WTC11 (cell line): ENCODE results near the gene MCF2L2. TPM values are rescaled to one million over a fixed set of nuclear protein-coding genes. Genes with fewer than 3 reads are reported as not detected.

Experiments used
- ATAC-seq: fragments of 200-7000 bp; cut with Tn5 transposase; 2 replicates; pipeline ENCODE4 v1.10.0; 2021; ENCODE audit warnings: mild to moderate bottlenecking, moderate library complexity
- CTCF ChIA-PET: fragments of 300-600 bp; sonication (Branson Sonifier 250); formaldehyde crosslinking; loops from one replicate; lab custom pipeline; 2021; ENCODE audit warnings: antibody characterized with exemption; lab: Charles Lee
- POLR2A ChIA-PET: fragments of 350-600 bp; sonication (Branson Sonifier 250); formaldehyde crosslinking; loops from one replicate; lab custom pipeline; 2021; ENCODE audit warnings: antibody characterized with exemption; lab: Charles Lee
- DNase-seq: peaks from one replicate; pipeline ENCODE4 v3.0.0; 2021; ENCODE audit warnings: low spot score
- H3K27ac Mint-ChIP-seq: 2 replicates; pipeline ENCODE4 v1.8.0; 2021; ENCODE audit warnings: mixed read lengths
- H3K27me3 Mint-ChIP-seq: 2 replicates; pipeline ENCODE4 v1.8.0; 2021; ENCODE audit warnings: low read depth, mild to moderate bottlenecking, moderate library complexity, mixed read lengths
- H3K36me3 Mint-ChIP-seq: 2 replicates; pipeline ENCODE4 v1.8.0; 2021; ENCODE audit warnings: mixed read lengths
- H3K4me1 Mint-ChIP-seq: 2 replicates; pipeline ENCODE4 v1.8.0; 2022; ENCODE audit warnings: mixed read lengths
- H3K4me3 Mint-ChIP-seq: 2 replicates; pipeline ENCODE4 v1.8.0; 2021; ENCODE audit warnings: mild to moderate bottlenecking, moderate library complexity, mixed read lengths
- H3K9me3 Mint-ChIP-seq: 2 replicates; pipeline ENCODE4 v1.8.0; 2021; ENCODE audit warnings: mixed read lengths
- ELF4 ChIP-seq: sonication (generic); formaldehyde crosslinking; IDR thresholded peaks from 2 replicates; pipeline ENCODE4 v1.8.1; 2022; ENCODE audit warnings: low read depth, mild to moderate bottlenecking, moderate library complexity, missing genetic modification reagents
- ETV6 ChIP-seq: sonication (generic); formaldehyde crosslinking; IDR thresholded peaks from 2 replicates; pipeline ENCODE4 v1.8.1; 2022; ENCODE audit warnings: mild to moderate bottlenecking, missing genetic modification reagents
- FOXP1 ChIP-seq: sonication (generic); formaldehyde crosslinking; IDR thresholded peaks from 2 replicates; pipeline ENCODE4 v1.8.0; 2022; ENCODE audit warnings: missing genetic modification reagents, mild to moderate bottlenecking, moderate library complexity, borderline replicate concordance
- total RNA-seq: library from RNA; stranded (reverse); gene quantifications from 3 replicates; pipeline ENCODE4 v1.2.3, GENCODE V29; 2021
- TF ChIP-seq, protein P1 (sequence below): sonication (generic); formaldehyde crosslinking; IDR thresholded peaks from 2 replicates; pipeline ENCODE4 v1.8.0; 2023; ENCODE audit warnings: missing genetic modification reagents, mild to moderate bottlenecking, borderline replicate concordance
- TF ChIP-seq, protein P2 (sequence below): sonication (generic); formaldehyde crosslinking; IDR thresholded peaks from 2 replicates; pipeline ENCODE4 v1.8.0; 2022; ENCODE audit warnings: missing genetic modification reagents

MCF2L2 gene
- total RNA-seq, 1 experiment from 2014 or later, result 7.5 TPM

DNA sequence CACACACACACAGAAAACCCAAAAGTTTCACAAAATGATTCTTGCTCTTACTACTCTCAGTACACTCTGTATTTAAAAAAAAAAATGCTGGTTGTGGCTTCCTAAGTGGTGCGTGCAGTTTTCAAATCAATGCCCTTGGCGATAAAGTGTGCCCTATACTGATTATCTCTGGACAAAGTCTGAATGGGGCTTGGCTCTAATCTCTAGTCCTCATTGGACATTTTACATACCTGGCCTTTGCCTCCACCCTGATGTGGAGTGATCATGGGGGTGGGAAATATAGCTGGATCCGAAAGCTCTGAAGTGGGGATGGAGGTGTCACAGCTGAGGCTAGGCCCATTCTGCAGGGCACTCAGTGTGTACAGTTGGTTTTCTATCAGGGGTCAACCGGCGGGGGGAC, 161.3 kb downstream of the MCF2L2 start (continued):
- TF ChIP-seq, protein P1, sequence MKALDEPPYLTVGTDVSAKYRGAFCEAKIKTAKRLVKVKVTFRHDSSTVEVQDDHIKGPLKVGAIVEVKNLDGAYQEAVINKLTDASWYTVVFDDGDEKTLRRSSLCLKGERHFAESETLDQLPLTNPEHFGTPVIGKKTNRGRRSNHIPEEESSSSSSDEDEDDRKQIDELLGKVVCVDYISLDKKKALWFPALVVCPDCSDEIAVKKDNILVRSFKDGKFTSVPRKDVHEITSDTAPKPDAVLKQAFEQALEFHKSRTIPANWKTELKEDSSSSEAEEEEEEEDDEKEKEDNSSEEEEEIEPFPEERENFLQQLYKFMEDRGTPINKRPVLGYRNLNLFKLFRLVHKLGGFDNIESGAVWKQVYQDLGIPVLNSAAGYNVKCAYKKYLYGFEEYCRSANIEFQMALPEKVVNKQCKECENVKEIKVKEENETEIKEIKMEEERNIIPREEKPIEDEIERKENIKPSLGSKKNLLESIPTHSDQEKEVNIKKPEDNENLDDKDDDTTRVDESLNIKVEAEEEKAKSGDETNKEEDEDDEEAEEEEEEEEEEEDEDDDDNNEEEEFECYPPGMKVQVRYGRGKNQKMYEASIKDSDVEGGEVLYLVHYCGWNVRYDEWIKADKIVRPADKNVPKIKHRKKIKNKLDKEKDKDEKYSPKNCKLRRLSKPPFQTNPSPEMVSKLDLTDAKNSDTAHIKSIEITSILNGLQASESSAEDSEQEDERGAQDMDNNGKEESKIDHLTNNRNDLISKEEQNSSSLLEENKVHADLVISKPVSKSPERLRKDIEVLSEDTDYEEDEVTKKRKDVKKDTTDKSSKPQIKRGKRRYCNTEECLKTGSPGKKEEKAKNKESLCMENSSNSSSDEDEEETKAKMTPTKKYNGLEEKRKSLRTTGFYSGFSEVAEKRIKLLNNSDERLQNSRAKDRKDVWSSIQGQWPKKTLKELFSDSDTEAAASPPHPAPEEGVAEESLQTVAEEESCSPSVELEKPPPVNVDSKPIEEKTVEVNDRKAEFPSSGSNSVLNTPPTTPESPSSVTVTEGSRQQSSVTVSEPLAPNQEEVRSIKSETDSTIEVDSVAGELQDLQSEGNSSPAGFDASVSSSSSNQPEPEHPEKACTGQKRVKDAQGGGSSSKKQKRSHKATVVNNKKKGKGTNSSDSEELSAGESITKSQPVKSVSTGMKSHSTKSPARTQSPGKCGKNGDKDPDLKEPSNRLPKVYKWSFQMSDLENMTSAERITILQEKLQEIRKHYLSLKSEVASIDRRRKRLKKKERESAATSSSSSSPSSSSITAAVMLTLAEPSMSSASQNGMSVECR (CRISPR knock-in tag), result no peak
- TF ChIP-seq ETV6 (CRISPR knock-in tag), result no peak
- TF ChIP-seq FOXP1 (CRISPR knock-in tag), result no peak

DNA sequence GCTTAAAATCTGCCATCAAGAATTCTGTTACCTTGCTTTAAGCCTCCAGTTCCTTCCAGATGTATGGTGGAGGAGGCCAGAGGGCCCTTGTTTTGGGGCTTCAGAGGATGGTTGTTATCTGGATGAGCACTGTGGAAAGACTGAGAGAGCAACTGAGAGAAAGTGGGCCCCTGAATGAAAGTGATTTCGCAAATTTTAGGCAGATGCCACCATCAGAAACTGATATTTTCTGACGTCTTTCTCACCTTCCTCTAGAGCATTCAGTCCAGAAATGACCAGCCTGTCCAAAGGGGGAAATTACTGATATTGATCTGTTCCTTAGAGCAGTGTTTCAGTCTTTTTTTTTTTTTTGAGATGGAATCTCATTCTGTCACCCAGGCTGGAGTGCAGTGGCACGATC, 162.0 kb downstream of the MCF2L2 start:
- H3K27me3 Mint-ChIP-seq, result no peaks in the 10 kb centered on the region
- DNase-seq (no peak), ATAC-seq (no peak)
- H3K27ac Mint-ChIP-seq, result no peak overlapping the region
- H3K4me1 Mint-ChIP-seq, result peaks cover 26% of the 10 kb centered on the region
- TF ChIP-seq ELF4 (CRISPR knock-in tag), result no peak
- TF ChIP-seq, all 79 proteins: peak for 0
- H3K9me3 Mint-ChIP-seq, result no peaks in the 10 kb centered on the region
- ChIA-PET CTCF (interaction anchor here (1.5 to 1.9 kb wide), 3 partner anchors 81 to 116 kb away, joined by 7 to 12 read pairs (median 7); no protein-coding TSS in a partner anchor), POLR2A (no interaction called here)
- H3K36me3 Mint-ChIP-seq, result peaks cover 5% of the 10 kb centered on the region
- no peak overlapping the region for H3K4me3 Mint-ChIP-seq

DNA sequence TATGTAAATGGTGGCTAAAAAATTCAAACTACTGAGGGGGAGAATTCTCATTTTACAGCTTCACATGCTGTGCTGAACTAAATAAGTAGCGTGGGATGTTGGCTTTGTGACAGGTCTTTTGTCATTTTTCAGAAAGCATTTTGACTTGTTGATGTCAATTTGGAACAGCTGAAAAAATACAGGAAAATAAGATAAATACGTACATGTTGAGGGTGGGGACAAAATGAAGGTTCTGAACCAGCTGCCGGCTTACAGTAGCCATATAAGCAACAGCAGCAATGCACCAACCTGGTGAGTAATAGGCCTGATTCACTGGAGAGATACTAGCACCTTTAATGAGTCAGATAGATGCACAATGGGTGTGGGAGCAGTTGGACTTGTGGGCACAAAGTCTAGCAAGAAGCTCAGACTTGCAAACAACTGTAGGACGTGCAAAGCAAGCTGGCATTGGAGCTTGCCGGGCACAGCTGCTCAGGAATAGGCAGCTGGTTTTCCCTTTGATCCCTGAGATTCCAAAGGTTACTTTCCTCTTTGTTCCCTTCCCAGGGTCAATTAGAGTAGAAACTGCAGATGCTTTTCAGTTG, 162.5 kb downstream of the MCF2L2 start:
- Mint-ChIP-seq H3K4me3 (no peak overlapping the region), H3K27ac (no peak overlapping the region), H3K27me3 (no peaks in the 10 kb centered on the region), H3K4me1 (peaks cover 26% of the 10 kb centered on the region), H3K9me3 (no peaks in the 10 kb centered on the region), H3K36me3 (peaks cover 5% of the 10 kb centered on the region)
- POLR2A ChIA-PET, result interaction anchor here (0.9 to 2.0 kb wide), 2 partner anchors 12 to 19 kb away, joined by 3 to 9 read pairs; partner anchors contain the start of gene B3GNT5
- CTCF ChIA-PET, result interaction anchor here (0.9 to 1.9 kb wide), 11 partner anchors 11 to 325 kb away, joined by 3 to 12 read pairs (median 4); no protein-coding TSS in a partner anchor
- ATAC-seq, result no peak
- DNase-seq, result no peak
- TF ChIP-seq, protein P2, sequence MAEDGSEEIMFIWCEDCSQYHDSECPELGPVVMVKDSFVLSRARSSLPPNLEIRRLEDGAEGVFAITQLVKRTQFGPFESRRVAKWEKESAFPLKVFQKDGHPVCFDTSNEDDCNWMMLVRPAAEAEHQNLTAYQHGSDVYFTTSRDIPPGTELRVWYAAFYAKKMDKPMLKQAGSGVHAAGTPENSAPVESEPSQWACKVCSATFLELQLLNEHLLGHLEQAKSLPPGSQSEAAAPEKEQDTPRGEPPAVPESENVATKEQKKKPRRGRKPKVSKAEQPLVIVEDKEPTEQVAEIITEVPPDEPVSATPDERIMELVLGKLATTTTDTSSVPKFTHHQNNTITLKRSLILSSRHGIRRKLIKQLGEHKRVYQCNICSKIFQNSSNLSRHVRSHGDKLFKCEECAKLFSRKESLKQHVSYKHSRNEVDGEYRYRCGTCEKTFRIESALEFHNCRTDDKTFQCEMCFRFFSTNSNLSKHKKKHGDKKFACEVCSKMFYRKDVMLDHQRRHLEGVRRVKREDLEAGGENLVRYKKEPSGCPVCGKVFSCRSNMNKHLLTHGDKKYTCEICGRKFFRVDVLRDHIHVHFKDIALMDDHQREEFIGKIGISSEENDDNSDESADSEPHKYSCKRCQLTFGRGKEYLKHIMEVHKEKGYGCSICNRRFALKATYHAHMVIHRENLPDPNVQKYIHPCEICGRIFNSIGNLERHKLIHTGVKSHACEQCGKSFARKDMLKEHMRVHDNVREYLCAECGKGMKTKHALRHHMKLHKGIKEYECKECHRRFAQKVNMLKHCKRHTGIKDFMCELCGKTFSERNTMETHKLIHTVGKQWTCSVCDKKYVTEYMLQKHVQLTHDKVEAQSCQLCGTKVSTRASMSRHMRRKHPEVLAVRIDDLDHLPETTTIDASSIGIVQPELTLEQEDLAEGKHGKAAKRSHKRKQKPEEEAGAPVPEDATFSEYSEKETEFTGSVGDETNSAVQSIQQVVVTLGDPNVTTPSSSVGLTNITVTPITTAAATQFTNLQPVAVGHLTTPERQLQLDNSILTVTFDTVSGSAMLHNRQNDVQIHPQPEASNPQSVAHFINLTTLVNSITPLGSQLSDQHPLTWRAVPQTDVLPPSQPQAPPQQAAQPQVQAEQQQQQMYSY (CRISPR knock-in tag), result no peak
- TF ChIP-seq, protein P1 (CRISPR knock-in tag), result no peak
